GM13977 (cell line): Measurements from ENCODE around the gene BIRC6.
"Not testable (repeated sequence)": the region's sequence is repeated elsewhere in the genome, so short reads cannot be mapped to it uniquely, and the experiment has no call there.

ENCODE experiments used
- DNase-seq: peaks from one replicate; pipeline ENCODE4 v3.0.0; 2012; ENCODE audit warnings: low spot score
- CTCF ChIP-seq: IDR thresholded peaks from 2 replicates; pipeline ENCODE4 v1.5.1; 2012; ENCODE audit warnings: mild to moderate bottlenecking, control low read depth; ENCODE audit not compliant: insufficient read depth; ENCODE audit errors: extremely low read depth, missing control alignments
- in situ Hi-C: fragments of 300-500 bp; cut with MboI; formaldehyde crosslinking; loops from one replicate; pipeline ENCODE4 v1.12.0; 2022; ENCODE audit warnings: low sequenced_read_pairs, low pct_unique_long_range_greater_than_20kb, mixed read lengths, inconsistent platforms; ENCODE audit not compliant: unreplicated experiment

The BIRC6 gene

GRCh38 chr2:32366595-32366994 lies 9.8 kb downstream of the BIRC6 start:
- TF ChIP-seq CTCF: no peak

GRCh38 chr2:32369222-32369621 lies 12.4 kb downstream of the BIRC6 start:
- no peak for TF ChIP-seq CTCF
- DNase-seq: no peak
- in situ Hi-C loops: no loop called here

More at GRCh38 chr2:32366595-32366994, 9.8 kb downstream of the BIRC6 start:
- DNase-seq: no peak
- in situ Hi-C loops: no loop called here

- in situ Hi-C loops, DNase-seq: not testable (repeated sequence)
Observed at GRCh38 chr2:32370942-32371341, 14.1 kb downstream of the BIRC6 start.

- TF ChIP-seq CTCF: no peak
- DNase-seq: no peak
Observed at GRCh38 chr2:32372519-32373182, 15.8 kb downstream of the BIRC6 start.

DNA sequence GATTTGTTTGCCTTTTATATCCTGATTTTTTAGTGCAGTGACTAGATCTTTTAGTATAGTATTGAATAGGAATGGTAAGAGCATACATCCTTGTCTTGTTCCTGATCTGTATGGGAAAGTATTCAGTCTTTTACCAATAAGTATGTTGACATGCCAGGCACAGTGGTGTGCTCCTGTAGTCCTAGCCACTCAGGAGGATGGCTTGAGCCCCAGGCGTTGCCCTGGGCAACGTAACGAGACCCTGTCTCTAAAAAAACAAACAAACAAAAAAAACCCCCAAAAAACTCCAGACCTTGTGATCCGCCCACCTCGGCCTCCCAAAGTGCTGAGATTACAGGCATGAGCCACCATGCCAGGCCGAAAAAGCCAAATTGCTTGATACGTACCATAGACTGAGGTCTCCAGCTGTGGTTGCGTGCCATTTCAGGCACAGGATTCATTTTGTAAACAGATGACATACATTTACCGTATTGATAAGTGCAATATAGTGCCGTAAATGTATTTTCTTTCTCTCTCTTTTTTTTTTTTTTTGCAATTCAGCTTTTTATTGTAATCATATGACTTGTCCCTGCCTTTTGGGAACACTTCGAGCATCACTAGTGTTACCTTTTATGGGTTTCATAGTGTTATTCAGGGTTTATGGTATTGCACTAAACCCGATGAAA lies 18.5 kb downstream of the BIRC6 start:
- no peak for DNase-seq
- in situ Hi-C loops: no loop called here
- no peak for TF ChIP-seq CTCF

More at GRCh38 chr2:32372519-32373182, 15.8 kb downstream of the BIRC6 start:
- in situ Hi-C loops: no loop called here

- DNase-seq: no peak
- in situ Hi-C loops: no loop called here
- no peak for TF ChIP-seq CTCF
Observed at GRCh38 chr2:32376756-32377155, 19.9 kb downstream of the BIRC6 start.

- TF ChIP-seq CTCF: no peak
- no peak for DNase-seq
- in situ Hi-C loops: no loop called here
Observed at GRCh38 chr2:32377928-32378327, 21.1 kb downstream of the BIRC6 start.
